GM03348 (cell line): Measurements from ENCODE around the gene LRRC17.

ENCODE experiments used
- DNase-seq: peaks from one replicate; pipeline ENCODE4 v3.0.0; 2012; ENCODE audit warnings: low spot score

The LRRC17 gene, protein sequence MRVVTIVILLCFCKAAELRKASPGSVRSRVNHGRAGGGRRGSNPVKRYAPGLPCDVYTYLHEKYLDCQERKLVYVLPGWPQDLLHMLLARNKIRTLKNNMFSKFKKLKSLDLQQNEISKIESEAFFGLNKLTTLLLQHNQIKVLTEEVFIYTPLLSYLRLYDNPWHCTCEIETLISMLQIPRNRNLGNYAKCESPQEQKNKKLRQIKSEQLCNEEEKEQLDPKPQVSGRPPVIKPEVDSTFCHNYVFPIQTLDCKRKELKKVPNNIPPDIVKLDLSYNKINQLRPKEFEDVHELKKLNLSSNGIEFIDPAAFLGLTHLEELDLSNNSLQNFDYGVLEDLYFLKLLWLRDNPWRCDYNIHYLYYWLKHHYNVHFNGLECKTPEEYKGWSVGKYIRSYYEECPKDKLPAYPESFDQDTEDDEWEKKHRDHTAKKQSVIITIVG

DNA sequence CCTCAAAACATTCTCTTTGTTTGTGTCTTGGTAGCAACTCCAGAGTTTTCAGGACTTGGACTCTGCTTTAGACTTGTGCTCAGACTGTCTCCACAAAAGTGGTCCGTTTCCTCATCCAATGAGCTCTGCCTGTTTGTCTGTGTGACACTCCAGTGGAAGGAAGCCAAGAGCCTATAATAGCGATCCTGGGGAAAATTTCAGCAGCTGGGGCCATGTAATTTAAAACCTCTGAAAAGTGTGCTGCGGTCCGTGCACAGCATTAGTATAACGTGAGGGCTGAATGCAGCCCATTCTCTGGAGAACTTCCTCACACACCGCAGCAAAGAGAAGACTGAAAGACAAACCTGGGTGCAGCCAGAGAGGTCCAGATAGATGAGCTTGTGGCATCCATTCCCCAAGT lies at the start of gene LRRC17:
TSS of gene LRRC17 (plus strand) at position 259 of the 400 bp plus-strand sequence. CDS start 20,914 bp downstream, outside the sequence.
- peak; percentile 46 for DNase-seq

DNA sequence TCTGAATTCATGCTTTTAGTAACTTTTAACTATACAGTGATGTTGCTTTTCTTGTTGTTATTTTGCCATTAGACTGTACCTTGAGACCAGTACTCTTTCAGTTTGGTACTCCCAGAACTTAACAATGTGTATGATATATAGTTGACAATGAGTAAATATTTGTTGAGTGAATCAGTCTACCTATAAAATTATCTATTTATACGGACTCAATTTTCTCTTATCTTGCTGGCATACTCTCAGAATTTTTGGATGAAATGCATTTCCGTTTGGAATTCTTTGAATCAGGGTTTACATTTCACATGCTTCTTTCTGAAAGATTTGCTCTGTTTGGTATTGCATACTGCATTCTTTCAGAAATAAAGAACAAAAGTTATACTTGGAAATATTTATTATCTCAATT lies 47.8 kb upstream of the LRRC17 start:
- no peak for DNase-seq

DNA sequence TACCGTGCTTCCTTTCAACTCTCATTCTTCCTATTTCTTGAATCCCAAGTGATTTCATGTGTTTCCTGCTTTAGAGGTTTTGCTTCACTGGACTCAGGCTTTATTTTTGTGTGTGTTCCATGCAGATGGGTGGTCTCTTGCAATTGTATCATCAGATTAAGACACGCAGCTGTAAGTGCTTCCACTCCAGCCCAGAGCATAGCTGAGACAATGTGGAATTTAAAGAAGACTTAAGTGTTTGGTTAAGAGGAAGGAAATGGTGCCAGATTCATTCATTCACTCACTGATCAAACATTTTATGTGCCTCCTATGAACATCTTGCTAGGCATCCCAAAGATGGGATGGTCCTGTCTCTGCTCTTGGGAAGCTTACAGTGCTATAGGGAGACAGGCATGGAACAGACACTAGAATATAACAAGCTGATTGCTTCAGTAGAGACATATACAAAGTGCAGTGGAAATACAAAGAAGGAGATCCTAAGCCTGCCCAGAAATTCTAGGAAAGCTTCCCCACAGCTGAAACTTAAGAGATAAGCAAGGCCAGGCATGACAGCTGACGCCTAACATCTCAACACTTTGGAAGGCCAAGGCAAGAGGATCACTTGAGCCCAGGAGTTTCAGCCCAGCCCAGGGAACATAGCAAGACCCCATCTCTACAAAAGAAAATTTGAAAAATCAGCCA lies 46.1 kb upstream of the LRRC17 start:
- DNase-seq = no peak

DNA sequence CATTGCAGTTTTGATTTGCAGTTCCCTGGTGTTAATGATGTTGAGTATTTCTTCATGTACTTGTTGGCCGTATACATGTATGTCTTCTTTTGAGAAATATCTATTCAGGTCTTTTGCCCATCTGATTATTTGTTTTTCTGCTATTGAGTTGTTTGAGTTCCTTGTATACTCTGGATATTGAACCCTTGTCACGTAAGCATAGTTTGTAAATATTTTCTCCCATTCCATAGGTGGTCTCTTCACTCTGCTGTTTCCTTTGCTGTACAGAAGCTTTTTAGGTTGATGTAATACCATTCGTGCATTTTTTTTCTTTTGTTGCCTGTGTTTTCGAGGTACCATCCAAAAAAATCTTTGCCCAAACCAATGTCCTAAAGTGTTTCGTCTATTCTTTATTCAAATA lies 43.6 kb upstream of the LRRC17 start:
- no peak for DNase-seq

DNA sequence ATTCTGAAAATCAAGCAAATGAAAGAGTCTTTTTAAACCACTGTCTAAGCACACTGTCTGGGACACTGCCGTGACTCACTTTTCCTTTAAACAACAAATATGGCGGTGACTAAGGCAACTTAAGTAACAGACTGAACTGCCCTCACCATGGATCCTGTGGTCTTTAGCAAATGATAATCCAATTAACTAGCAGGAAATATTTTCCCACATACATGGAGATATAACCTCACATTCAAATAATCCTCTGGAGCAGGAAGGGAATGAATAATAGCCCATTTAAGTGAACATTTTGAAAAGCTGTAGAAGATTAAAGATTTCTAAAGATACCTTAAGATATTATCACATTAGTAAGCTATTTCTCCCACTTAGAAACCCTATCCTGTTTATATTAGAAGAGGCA lies 40.3 kb upstream of the LRRC17 start:
- peak; percentile 64 for DNase-seq

DNA sequence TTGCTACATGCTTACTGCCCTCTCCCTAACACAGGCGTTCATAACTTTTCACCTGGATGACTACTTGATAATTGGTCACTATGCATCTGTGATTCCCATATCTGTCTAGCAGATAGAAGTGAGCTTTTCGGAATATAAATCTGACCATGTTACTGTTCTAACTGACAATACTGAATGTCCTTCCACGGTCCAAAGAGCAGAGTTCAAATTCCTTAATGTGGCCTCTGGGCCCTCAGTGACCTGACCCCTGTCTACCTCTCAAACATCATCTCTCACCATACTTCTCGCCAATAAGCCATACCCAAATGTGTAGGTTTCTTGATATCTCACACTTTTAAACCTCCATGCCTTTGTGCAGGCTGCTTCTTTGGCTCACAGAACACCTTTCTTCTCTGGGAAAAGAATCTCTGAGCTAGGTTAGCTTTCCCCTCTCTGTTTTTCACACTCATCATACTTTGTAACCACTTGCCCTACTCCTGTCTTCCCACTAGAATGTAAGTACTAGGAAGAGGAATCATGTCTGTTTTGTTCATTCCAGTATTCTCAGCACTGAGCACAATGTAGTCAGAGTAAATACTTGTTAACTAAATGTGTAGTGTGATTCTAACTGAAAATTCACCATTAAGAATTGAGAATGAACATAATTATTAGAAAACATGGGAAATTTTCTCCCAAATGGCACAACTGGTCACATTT lies 39.2 kb upstream of the LRRC17 start:
- no peak for DNase-seq

DNA sequence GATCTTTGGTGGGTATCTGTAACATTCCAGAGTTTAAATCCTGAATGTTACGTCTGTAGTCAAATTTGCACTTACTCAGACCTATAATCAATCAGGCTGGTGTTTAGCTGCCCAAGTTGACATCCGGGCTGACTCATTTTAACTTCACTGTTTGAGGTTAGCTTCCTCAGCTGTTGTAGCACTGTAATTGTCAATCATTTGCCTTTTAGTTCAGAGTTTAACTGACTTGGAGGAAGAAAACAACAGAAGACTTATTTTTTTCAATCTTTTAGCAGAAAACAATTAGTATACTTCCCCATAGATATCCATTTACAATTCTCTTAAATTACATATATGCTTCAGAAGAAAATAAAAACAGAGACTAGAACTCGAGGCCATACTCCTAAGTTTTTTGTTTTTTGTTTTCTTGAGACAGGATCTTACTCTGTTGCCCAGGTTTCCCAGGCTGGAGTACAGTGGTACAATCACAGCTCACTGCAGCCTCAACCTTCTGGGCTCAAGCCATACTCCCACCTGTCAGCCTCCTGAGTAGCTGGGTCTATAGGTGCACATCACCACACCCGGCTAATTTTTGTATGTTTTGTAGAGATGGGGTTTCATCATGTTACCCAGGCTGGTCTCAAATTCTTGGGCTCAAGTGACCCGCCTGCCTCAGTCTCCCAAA lies 38.5 kb upstream of the LRRC17 start:
- peak; percentile 57 for DNase-seq

DNA sequence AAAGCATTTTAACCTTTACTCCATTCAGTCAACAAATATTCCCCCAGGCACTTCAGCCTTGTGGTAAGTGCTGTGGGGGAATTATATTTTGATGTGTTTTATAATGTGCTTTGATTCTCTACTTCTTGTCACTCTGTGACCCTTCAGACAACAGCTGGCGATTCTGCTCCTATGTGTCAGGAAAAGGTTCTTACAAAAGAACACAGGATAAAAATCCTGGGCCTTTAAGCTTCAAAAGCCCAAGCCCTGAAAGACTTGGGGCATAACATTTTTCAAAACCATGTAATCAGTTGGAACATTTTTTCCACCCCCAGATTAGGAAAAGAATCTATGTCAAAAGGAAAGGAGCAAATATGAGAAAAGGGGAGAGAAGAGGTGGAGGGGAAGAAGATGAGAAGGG lies 37.8 kb upstream of the LRRC17 start:
- no peak for DNase-seq

DNA sequence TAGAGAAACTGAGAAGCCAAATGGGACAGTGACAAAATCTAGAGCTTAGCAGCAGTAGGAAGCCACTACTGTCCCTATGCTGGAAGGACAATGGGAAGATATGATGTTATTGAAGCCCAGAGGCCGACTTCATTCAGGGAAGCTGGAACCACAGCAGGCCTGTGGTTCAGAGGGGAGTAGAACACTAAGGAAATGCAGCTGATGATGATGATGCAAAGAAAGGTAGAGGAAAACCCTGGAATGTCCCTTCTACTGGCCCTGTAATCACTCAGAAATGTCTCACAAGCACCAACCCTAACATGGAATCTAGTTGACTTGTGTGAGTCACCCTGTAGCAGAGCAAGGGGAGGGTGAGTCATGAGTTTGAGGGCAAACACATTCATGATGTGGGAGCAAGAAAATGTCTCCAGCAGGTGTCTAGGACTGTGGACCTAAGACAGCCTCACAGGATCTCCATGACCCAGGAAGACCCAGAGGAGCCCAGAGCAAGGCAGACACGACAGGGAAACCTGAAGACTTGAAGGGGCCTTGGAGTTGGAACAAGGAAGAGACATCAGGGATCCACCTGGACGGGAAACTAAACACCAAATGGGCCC lies 37.0 kb upstream of the LRRC17 start:
- peak; percentile 88 for DNase-seq

DNA sequence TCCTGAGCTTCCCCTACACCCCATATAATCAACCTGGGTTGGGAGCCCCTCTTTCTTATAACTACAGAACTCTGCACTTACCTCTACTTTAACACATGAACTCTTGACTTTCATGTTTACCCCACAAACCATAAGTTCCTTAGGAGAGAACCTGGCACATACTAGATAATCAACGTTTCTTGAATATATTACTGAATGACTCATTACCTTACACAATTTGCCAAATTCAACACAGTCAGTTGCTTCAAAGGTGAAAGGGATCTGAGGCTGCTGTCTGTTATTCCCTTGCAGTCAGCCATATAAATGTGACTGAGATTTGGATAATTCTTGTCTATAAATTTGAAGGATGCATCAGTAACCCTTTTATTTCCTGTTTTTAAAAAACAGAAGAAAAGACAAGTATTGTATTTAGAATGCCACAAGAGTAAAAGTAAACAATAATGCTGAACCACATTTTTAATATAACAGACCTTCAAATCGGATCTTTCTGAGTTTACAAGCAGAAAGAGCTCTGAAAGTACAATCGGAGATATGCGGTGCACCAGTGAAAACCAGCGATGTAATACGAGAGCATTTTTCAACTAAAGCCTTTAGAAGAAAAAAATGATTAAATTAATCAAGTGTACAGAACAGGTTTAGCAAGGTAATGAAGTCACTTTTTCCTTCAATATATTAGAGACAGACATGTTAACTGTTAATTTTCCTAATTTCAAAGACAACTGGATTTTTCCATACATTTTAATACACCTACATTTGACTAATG lies 29.5 kb upstream of the LRRC17 start:
- no peak for DNase-seq

DNA sequence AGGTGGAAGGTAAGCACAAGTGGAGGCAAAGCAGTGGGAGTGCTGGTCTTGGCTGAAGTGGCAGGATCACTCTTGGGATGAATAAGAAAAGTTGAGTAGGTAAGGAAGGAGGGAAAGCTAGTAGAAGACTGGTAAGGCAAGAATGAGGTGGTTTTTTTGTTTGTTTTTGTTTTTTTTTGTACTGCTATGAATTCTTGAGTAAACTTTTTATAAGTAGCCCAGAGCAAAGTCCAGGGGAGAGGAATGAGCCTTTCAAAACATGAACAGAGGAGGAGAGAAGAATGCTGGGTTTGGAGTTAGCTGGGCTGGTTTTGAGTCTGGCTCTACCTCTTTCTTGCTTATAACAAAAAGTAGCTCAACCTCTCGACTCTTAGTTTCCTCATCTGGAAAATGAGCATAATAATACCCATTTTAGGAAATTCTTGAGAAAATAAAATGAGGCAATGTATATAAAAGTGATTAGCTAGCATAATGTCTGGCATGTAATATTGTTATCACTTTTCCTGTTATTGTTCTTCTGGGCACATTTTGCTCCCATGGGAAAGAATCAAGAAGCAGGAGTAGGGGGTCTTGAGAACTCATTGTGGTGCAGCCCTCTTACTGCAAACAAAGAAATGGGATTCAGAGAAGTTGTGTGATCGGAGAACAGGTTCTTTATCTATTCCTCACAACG lies 24.1 kb upstream of the LRRC17 start:
- DNase-seq = no peak

DNA sequence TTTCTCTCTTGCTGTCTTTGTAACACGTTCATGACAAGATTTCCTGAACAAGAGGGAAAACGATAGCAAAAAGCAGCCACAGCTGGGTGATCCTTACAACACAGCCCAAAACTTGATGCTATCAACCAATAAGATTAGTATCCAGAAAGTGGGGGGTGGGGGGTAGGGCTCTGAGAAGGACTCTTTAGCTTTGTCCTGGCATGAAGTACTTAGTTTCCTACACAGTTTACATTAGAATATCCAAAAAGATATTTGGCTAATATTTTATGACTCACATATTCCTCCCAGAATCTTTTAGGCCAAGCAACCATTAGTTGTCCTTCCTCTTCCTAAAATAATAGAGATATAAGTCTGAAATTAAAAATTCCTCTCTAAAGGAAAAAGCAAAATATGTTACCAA lies 22.9 kb upstream of the LRRC17 start:
- DNase-seq = no peak

DNA sequence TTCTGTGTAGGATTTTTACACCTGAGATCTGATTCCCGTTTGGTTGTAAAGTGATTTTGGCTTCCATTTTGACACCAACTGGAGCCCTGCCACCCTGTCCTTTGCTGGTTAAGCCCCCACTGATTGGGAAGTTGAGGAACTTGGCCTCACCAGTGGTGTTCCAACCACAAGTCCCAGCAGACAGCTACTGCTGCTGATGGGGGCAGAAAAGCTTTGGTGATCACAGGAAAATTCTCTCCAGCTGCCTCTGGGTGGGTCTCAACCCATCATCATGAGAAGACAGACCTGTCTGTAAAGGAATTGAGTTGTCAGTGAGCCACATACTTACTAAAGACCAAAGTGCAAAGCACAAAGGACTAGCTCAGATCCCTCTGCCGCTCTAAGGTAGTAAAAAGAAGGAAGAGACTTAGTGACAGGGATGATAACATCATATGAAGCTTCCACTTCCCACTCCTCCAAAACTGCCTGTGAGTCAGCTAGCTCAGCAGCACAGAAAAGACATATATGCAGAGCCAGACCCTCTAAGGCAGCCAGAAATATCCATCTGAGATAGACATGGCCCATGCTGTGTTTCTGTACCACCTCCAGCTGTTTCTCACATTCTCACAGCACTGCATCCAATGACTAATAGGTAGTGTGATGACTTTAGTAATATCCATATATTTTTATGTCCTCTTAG lies 22.4 kb upstream of the LRRC17 start:
- no peak for DNase-seq

DNA sequence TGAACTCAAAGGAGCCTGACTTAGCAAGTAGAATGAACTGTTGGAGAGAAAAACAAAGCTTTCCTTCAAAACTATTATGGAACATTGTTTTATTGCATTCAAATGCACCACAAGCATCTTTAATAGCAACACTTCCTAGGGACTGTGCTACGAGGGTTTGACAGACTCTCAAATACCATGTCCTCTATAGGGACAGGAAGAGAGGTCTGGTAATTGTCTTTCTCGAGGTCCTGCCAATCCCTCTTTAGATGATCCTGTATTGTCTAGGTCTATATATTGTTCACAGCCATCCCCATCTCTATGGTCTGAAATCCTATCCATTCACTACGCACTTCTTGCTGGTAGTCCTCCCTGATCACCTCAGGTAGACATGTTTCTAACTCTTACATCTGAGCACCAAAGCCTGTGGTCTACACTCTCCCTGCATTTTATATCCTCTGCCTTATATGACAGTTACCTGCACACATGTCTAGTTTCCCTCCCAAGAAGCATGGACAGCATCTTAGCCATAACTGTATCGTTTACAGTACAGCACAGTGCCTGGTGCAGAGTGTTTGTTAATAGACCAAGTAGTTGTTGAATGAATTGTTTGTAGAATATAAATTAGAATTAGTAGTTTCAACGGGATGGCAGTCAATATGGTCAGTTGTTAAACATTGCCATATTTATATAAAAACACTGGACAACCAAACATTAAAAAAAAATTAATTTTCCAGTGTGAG lies 21.7 kb upstream of the LRRC17 start:
- DNase-seq = no peak

DNA sequence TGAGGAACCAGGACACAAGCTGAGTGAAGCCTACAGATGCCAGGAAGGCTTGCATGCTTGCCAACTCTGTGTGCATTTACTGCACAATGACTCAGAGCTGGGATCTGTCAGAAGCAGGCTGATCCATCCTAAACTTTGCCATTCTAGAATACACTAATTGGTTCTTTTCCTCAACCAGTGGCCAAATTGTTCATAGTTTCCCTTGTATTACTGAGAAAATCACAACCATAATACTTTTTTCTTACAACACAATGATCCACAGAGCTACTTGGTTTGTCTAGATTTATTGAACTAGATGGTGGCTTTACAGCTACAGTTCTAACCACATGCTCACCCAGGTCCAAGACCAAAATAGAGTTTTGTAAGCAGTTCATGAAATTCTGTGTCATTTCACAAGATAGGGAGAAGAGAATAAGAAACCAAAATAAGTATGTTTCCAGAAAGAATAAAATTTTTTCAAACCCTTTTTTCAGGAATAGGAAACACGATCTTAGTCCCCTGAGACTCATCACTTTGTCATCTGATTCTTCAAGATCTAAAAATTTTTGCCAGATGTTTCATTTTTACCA lies 21.0 kb upstream of the LRRC17 start:
- DNase-seq = peak; percentile 70

DNA sequence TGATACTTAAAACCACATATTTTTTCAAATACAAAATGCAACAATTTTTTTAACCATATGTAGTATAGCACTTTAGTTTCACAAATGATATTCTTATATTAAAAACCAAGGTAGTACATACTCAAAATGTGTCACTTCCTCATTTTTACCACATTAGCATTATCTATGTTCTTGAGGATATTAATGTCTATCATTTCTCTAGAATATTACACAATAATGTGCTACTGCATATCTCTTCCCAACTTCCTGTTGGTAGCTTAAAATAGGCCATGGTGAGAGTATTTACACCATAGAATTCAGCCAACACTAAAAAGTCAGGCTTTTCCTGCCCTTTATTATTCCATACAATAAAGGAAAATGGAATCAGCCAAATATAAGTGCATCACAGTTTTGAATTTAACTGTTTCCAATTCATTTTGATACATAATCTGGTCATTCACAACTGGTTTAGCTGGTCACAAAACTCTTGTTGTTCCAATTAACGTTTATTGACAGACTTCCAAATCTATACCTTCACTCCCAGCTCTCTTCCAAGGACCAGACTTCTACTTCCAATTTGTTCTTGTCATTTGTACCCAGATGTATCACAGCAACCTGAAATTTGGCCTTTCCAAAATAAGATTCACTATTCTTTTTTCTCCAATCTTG lies 20.0 kb upstream of the LRRC17 start:
- no peak for DNase-seq

DNA sequence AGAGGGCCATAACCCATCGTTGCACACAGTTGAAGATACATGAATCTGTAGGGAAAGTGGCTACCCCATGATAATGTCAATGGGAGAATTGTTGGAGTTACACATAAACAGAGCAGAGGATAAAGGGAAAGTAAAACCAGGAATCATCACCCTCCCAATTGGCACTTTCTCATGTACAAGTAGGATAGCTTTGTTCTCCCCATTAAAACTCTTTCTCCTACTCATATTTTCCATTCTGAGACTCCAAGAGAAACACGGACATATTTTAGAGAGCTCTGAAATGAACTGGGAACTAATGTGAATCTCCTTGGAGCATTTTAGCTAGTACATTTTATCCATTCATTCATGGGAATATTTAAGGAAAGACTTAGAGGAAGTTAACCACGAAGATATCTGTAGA lies 17.2 kb upstream of the LRRC17 start:
- no peak for DNase-seq

DNA sequence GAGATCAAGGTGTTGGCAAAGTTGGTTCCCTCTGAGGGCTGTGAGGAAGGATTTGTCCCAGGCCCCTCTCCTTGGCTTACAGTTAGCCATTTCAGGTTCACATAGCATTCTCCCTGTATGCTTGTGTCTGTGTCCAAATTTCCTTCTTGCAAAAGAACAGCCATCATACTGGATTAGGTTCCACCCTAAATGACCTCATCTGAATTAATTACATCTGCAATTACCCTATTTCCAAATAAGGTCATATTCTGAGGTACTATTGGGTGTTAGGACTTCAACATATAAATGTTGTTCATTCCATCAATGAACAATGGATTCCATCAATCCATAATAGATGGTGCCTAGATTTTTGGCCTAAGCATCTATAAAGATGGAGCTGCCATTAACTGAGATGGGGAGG lies 16.2 kb upstream of the LRRC17 start:
- no peak for DNase-seq
